Cardiac fibroblast (primary cell): Measurements from ENCODE around the gene DEFB131A.
"Not testable (repeated sequence)": the region's sequence is repeated elsewhere in the genome, so short reads cannot be mapped to it uniquely, and the experiment has no call there.

ENCODE experiments used
- DNase-seq, 2 donors: peaks; one replicate each; pipeline versions ENCODE4 v3.0.0 to v3.0.0-alpha.2; 2010; ENCODE audit warnings: low read depth in 2 of 2
- H3K4me3 ChIP-seq, 2 donors: replicated peaks in 1 of 2; 1 replicate in 1 of 2; 2 replicates in 1 of 2; pipeline ENCODE4 v1.5.1; 2011; ENCODE audit warnings: low read depth in 2 of 2, low read length in 2 of 2, mild to moderate bottlenecking in 2 of 2, moderate library complexity in 1 of 2
- CTCF ChIP-seq: IDR thresholded peaks from one replicate; pipeline ENCODE4 v1.5.1; 2011; ENCODE audit warnings: low read depth, mild to moderate bottlenecking, low read length, inconsistent platforms

The DEFB131A gene

GRCh38 chr4:9444114-9444513, at the start of gene DEFB131A:
Gene DEFB131A, plus strand, starts transcription at chr4:9444414. Its CDS starts 120 bp downstream, at chr4:9444534.
- not testable (repeated sequence) for DNase-seq

GRCh38 chr4:9405774-9406173, 38.4 kb upstream of the DEFB131A start:
- not testable (repeated sequence) for DNase-seq, H3K4me3 ChIP-seq

More at GRCh38 chr4:9444114-9444513, at the start of gene DEFB131A:
- H3K4me3 ChIP-seq, result not testable (repeated sequence)

GRCh38 chr4:9406491-9406890, 37.7 kb upstream of the DEFB131A start:
- H3K4me3 ChIP-seq, DNase-seq: not testable (repeated sequence)

GRCh38 chr4:9409793-9410192, 34.4 kb upstream of the DEFB131A start:
- TF ChIP-seq CTCF, result no peak
- H3K4me3 ChIP-seq, result no peak overlapping the region
- DNase-seq, result no peak

- not testable (repeated sequence) for DNase-seq, H3K4me3 ChIP-seq
Observed at GRCh38 chr4:9421884-9422455, 22.2 kb upstream of the DEFB131A start.

- not testable (repeated sequence) for DNase-seq, H3K4me3 ChIP-seq
Observed at GRCh38 chr4:9425916-9426315, 18.3 kb upstream of the DEFB131A start.

GRCh38 chr4:9430061-9430460, 14.2 kb upstream of the DEFB131A start:
- H3K4me3 ChIP-seq, DNase-seq: not testable (repeated sequence)

GRCh38 chr4:9433320-9433719, 10.9 kb upstream of the DEFB131A start:
- H3K4me3 ChIP-seq, DNase-seq: not testable (repeated sequence)

GRCh38 chr4:9436728-9437127, 7.5 kb upstream of the DEFB131A start:
- DNase-seq, H3K4me3 ChIP-seq: not testable (repeated sequence)

GRCh38 chr4:9442355-9442754, 1.9 kb upstream of the DEFB131A start:
- not testable (repeated sequence) for DNase-seq, H3K4me3 ChIP-seq

GRCh38 chr4:9444681-9445080, 467 bp downstream of the DEFB131A start:
- not testable (repeated sequence) for DNase-seq, H3K4me3 ChIP-seq

GRCh38 chr4:9452251-9452650, 8.0 kb downstream of the DEFB131A start:
- not testable (repeated sequence) for DNase-seq, H3K4me3 ChIP-seq

GRCh38 chr4:9454284-9454683, 10.1 kb downstream of the DEFB131A start:
- not testable (repeated sequence) for H3K4me3 ChIP-seq, DNase-seq

- not testable (repeated sequence) for DNase-seq, H3K4me3 ChIP-seq
Observed at GRCh38 chr4:9455046-9455445, 10.8 kb downstream of the DEFB131A start.

- DNase-seq, H3K4me3 ChIP-seq: not testable (repeated sequence)
Observed at GRCh38 chr4:9479466-9479865, 35.3 kb downstream of the DEFB131A start.

GRCh38 chr4:9480066-9480465, 35.9 kb downstream of the DEFB131A start:
- H3K4me3 ChIP-seq, DNase-seq: not testable (repeated sequence)

- DNase-seq, H3K4me3 ChIP-seq: not testable (repeated sequence)
Observed at GRCh38 chr4:9482871-9483270, 38.7 kb downstream of the DEFB131A start.

GRCh38 chr4:9483682-9484081, 39.5 kb downstream of the DEFB131A start:
- H3K4me3 ChIP-seq, DNase-seq: not testable (repeated sequence)
